Activated naive CD4-positive, alpha-beta T cell treated with anti-CD3 and anti-CD28 coated beads for 36 hours (primary cell): Measurements from ENCODE around the gene CATSPERD. TPM values are rescaled to one million over a fixed set of nuclear protein-coding genes. Genes with fewer than 3 reads are reported as not detected.

Source experiments
- CTCF ChIA-PET: fragments of 350-600 bp; sonication (Branson Sonifier 250); formaldehyde crosslinking; loops from one replicate; lab custom pipeline; 2021; ENCODE audit warnings: antibody characterized with exemption; lab: Charles Lee
- DNase-seq: peaks from one replicate; pipeline ENCODE4 v3.0.0-alpha.2; 2020
- H3K27ac Mint-ChIP-seq: one replicate; pipeline ENCODE4 v1.8.0; 2021; ENCODE audit warnings: mild to moderate bottlenecking, mixed read lengths
- H3K27me3 Mint-ChIP-seq: one replicate; pipeline ENCODE4 v1.8.0; 2021; ENCODE audit warnings: low read depth, mixed read lengths
- H3K36me3 Mint-ChIP-seq: one replicate; pipeline ENCODE4 v1.8.0; 2021; ENCODE audit warnings: low read depth, mixed read lengths
- H3K4me1 Mint-ChIP-seq: one replicate; pipeline ENCODE4 v1.8.0; 2021; ENCODE audit warnings: low read depth, mixed read lengths
- H3K4me3 Mint-ChIP-seq: one replicate; pipeline ENCODE4 v1.8.0; 2021; ENCODE audit warnings: mild to moderate bottlenecking, moderate library complexity, mixed read lengths
- H3K9me3 Mint-ChIP-seq: one replicate; pipeline ENCODE4 v1.8.0; 2021; ENCODE audit warnings: mixed read lengths
- intact Hi-C: fragments of 100-400 bp; cut with micrococcal nuclease; formaldehyde crosslinking; loops from one replicate; pipeline ENCODE4 v1.15.1; 2023
- total RNA-seq, 2 experiments: library from RNA; stranded (reverse); gene quantifications; one replicate each; pipeline ENCODE4 v1.2.3, GENCODE V29; 2021

The CATSPERD gene
- total RNA-seq, 2 experiments from 2014 or later, result not detected

DNA sequence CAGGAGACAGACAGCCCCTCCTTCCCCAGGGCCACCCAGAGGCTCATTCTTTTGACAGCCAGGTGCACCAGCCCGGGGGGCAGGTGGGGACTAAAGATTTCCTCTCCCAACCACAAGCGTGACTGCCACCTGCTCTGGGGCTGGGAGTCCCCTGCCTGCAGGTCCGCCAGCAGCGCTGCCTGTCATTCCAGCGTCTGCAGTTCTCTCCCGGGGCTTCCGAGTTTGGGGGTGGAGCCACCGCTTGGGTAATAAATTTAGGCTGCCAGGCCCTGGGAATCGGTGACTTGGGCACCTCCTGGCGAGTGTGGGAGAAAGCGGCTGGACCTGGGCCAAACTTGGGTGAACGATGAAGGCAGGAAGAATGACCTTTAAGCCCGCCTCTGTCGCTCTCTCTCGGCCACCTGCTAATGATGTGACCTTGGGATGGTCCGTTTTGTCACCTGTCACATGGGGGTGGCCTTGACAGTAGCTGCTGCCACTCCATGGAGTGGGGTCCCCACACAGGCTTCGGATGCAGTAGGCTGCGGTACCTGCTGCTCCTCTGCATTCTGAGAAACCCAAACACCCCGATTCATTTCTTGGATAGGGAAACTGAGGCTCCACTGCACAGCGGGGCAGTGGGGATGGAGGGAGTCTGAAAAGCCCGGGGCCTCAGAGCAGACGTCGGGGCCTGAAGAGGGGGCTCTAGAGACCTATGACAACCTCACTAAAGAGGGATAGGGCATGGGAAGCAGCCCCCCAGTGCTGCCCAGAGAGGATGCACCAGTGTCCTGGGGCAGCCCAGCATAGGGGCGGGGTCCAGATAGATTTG lies 106.3 kb downstream of the CATSPERD start:
- Mint-ChIP-seq H3K36me3 (no peaks in the 10 kb centered on the region), H3K4me1 (peaks cover 9% of the 10 kb centered on the region), H3K9me3 (no peaks in the 10 kb centered on the region), H3K27me3 (no peaks in the 10 kb centered on the region), H3K4me3 (peak overlapping the region; percentile 99), H3K27ac (peak overlapping the region; percentile 54)
- CTCF ChIA-PET, result interaction anchor here (0.6 to 3.5 kb wide), 3 partner anchors 8 to 140 kb away, joined by 3 to 32 read pairs (median 3); partner anchors contain the start of gene NRTN
- peak; percentile 53 for DNase-seq
- intact Hi-C loops, result loop anchor here (5.0 kb wide), 2 partner anchors 126 to 946 kb away; partner anchors contain the start of gene VAV1

DNA sequence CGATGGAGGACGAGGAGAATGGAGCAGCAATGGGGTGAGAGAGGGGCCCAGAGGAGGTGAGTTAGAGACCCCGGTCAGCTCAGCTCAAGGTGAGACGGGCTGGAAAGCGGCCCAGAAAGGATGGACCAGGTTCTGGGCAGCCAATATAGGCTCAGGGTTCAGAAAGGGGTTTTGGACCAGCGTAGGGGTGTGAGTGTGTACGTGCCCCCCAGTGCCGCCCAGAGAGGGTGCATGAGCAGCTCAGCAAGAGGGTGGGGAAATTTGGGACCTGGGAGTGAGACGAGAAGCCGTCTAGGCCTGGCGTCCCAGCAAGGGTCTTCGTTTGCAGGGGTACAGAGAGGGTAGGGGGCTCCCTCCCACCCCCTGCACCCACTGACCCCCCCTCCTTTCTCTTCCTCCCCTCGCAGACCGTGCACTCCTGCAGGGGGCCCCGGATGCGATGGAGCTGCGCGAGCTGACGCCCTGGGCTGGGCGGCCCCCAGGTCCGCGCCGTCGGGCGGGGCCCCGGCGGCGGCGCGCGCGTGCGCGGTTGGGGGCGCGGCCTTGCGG lies 107.0 kb downstream of the CATSPERD start:
- H3K4me3 Mint-ChIP-seq, result peak overlapping the region; percentile 99
- no peaks in the 10 kb centered on the region for H3K27me3 Mint-ChIP-seq
- CTCF ChIA-PET, result interaction anchor here (0.6 to 3.5 kb wide), 5 partner anchors 9 to 141 kb away, joined by 3 to 32 read pairs (median 7); partner anchors contain the start of gene NRTN
- H3K4me1 Mint-ChIP-seq, result peaks cover 9% of the 10 kb centered on the region
- H3K9me3 Mint-ChIP-seq, result no peaks in the 10 kb centered on the region
- intact Hi-C loops, result loop anchor here (5.0 kb wide), 2 partner anchors 125 to 945 kb away; partner anchors contain the start of gene VAV1
- H3K27ac Mint-ChIP-seq, result peak overlapping the region; percentile 54
- H3K36me3 Mint-ChIP-seq, result no peaks in the 10 kb centered on the region
- DNase-seq, result no peak

DNA sequence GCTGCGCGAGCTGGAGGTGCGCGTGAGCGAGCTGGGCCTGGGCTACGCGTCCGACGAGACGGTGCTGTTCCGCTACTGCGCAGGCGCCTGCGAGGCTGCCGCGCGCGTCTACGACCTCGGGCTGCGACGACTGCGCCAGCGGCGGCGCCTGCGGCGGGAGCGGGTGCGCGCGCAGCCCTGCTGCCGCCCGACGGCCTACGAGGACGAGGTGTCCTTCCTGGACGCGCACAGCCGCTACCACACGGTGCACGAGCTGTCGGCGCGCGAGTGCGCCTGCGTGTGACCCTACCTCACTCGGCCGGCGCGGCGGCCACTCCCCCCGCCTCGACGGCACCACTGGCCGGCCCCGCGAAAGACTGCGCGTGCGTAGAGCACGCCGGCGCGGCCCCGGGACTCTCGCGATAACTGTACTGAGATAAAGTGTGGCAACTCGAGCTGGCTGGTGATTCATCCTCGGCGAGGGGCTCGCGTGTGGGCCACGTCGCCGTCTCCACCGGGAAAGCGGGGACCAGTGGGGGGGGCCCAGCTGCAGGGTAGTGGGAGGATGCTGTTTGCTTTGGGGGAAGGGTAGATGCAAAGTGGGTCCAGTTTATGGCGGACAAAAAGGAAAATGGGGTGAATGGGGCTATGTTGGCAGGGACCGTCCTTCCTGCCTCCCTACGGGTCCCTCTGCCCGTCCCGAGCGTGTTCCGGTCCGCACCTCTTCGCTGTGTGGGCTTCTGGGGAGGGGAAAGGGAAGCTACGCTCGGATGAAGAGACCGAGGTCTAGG lies 107.6 kb downstream of the CATSPERD start:
- peak overlapping the region; percentile 99 for H3K4me3 Mint-ChIP-seq
- H3K27me3 Mint-ChIP-seq, result no peaks in the 10 kb centered on the region
- peak overlapping the region; percentile 96 for H3K27ac Mint-ChIP-seq
- no peaks in the 10 kb centered on the region for H3K9me3 Mint-ChIP-seq
- intact Hi-C loops, result loop anchor here (1.0 to 5.0 kb wide), 6 partner anchors 24 to 944 kb away; partner anchors contain the start of genes DUS3L, SAFB2, VAV1 and VMAC
- DNase-seq, result peak; percentile 96
- CTCF ChIA-PET, result interaction anchor here (0.6 to 3.5 kb wide), 9 partner anchors 9 to 268 kb away, joined by 3 to 32 read pairs (median 4); partner anchors contain the start of genes NDUFA11 and NRTN
- H3K36me3 Mint-ChIP-seq, result no peaks in the 10 kb centered on the region
- H3K4me1 Mint-ChIP-seq, result peaks cover 9% of the 10 kb centered on the region

Other genes starting within 250 kb of the CATSPERD start
- gene TINCR, start 152.7 kb upstream of the CATSPERD start, total RNA-seq, result 1 to 10 TPM in 1 of 2 experiments, under 1 TPM in 1; 0.83 to 1.0 TPM
- 100 to 1,000 TPM; 108 to 118 TPM for gene SAFB2, start 97.9 kb upstream of the CATSPERD start, total RNA-seq
- gene SAFB, start 97.6 kb upstream of the CATSPERD start, total RNA-seq, result 100 to 1,000 TPM; 120 to 129 TPM
- gene MICOS13, start 40.1 kb upstream of the CATSPERD start, total RNA-seq, result 10 to 100 TPM; 43.3 to 44.8 TPM
- gene HSD11B1L, start 39.6 kb upstream of the CATSPERD start, total RNA-seq, result 1 to 10 TPM; 2.6 to 3.0 TPM
- gene RPL36, start 30.3 kb upstream of the CATSPERD start, total RNA-seq, result 1,000 to 10,000 TPM; 1,916 to 2,003 TPM
- 100 to 1,000 TPM; 223 to 229 TPM for gene LONP1, start 491 bp upstream of the CATSPERD start, total RNA-seq
- gene PRR22, start 64.1 kb downstream of the CATSPERD start, total RNA-seq, result 1 to 10 TPM; 1.1 to 1.5 TPM
- 10 to 100 TPM; 43.1 to 45.2 TPM for gene DUS3L, start 70.5 kb downstream of the CATSPERD start, total RNA-seq
- under 1 TPM; 0.38 to 0.42 TPM for gene NRTN, start 84.4 kb downstream of the CATSPERD start, total RNA-seq
- not detected for gene FUT6, start 119.1 kb downstream of the CATSPERD start, total RNA-seq
- not detected for gene FUT3, start 130.8 kb downstream of the CATSPERD start, total RNA-seq
- gene FUT5, start 149.9 kb downstream of the CATSPERD start, total RNA-seq, result under 1 TPM; 0.19 to 0.30 TPM
- gene NDUFA11, start 183.2 kb downstream of the CATSPERD start, total RNA-seq, result 100 to 1,000 TPM; 226 to 228 TPM
- 1 to 10 TPM; 1.5 to 2.0 TPM for gene VMAC, start 184.2 kb downstream of the CATSPERD start, total RNA-seq
- gene CAPS, start 193.6 kb downstream of the CATSPERD start, total RNA-seq, result 1 to 10 TPM; 2.1 to 2.8 TPM